Measurements from ENCODE around the gene CNTNAP1.
A peak's percentile ranks its signal among the peaks of the same experiment; 100 is the strongest.

DNA sequence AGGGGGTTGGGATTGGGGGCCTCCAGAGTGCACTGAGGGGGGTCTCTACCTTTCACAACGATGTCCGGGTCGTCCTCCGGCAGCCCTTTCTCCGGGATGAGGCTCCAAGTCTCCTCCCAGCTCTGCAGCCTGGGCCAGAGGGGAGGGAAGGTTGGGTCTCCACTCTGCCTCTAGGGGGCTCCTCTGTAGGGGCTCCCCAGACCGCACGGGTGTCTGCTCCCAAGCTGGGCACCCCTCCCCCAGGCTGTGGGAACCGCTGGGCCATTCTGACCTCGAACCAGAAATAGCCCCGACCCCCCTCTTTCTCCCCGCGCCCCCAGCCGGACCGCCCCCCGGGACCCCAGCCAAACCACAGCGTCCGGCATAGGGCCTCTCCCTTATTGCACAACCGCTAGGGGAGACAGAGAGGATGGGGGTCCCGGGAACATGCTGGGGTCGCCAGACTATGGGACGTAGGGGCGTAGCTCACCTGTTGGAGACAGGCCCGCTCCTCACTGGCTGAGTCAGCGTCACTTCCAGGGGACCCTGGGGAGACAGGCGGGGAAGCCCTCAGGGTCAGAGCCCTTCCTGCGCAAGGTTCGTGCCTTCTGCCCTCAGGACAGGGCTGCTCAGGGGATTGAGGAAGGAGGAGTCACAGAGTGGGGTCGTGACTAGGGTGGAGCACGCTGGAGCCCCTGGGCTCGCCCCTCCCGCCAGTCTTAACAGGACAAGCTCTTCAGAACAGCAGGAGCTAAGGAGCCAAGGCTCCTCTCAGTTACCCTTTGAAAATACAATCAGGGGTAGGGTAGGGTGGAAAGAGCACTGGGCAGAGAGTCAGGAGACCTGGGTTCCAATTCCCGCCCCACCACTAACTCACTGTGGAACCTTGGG is 8.2 kb upstream of the CNTNAP1 start:
- peak in 1 of 2 donors; percentile 34 for TF ChIP-seq EP300 (IDR thresholded peaks at IDR 0.05)
- TF ChIP-seq, protein P1, sequence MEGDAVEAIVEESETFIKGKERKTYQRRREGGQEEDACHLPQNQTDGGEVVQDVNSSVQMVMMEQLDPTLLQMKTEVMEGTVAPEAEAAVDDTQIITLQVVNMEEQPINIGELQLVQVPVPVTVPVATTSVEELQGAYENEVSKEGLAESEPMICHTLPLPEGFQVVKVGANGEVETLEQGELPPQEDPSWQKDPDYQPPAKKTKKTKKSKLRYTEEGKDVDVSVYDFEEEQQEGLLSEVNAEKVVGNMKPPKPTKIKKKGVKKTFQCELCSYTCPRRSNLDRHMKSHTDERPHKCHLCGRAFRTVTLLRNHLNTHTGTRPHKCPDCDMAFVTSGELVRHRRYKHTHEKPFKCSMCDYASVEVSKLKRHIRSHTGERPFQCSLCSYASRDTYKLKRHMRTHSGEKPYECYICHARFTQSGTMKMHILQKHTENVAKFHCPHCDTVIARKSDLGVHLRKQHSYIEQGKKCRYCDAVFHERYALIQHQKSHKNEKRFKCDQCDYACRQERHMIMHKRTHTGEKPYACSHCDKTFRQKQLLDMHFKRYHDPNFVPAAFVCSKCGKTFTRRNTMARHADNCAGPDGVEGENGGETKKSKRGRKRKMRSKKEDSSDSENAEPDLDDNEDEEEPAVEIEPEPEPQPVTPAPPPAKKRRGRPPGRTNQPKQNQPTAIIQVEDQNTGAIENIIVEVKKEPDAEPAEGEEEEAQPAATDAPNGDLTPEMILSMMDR (IDR thresholded peaks at IDR 0.05): peak; percentile 29 to 44 (median 41)
